GM23338 (cell line): ENCODE data around the gene AHCYL1.

Experiments
- JUNB ChIP-seq: IDR thresholded peaks from one replicate; pipeline ENCODE4 v1.6.1; 2016; ENCODE audit warnings: antibody characterized with exemption; ENCODE audit not compliant: unreplicated experiment
- TF ChIP-seq, protein P1 (sequence below), 2 experiments: fragments of 200-600 bp in 1 of 2; sonication (generic) in 1 of 2; conservative IDR thresholded peaks; 2 replicates each; pipeline versions ENCODE4 v1.5.1 to v1.6.1; 2016 to 2017; ENCODE audit warnings: antibody characterized with exemption in 2 of 2, low read depth in 2 of 2, mild to moderate bottlenecking in 2 of 2, moderate library complexity in 1 of 2

DNA sequence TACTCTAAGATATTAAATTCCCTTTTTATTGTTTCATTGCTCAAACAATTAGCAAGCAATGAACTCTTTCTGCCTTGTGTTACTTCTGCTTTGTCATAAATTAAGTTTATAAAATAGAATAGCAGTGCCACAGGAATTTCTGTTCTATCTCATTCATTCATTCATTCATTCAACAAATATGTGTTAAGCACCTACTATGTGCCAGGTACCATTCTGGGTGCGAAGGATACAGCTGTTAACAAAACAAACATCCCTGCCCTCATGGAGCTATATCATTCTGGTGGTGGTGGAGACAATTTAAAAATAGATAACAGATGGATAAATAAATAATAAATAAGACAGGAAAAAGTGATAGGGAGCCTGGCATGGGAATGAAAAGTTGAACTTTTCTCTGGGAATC lies 34.5 kb upstream of the AHCYL1 start:
- TF ChIP-seq, protein P1, sequence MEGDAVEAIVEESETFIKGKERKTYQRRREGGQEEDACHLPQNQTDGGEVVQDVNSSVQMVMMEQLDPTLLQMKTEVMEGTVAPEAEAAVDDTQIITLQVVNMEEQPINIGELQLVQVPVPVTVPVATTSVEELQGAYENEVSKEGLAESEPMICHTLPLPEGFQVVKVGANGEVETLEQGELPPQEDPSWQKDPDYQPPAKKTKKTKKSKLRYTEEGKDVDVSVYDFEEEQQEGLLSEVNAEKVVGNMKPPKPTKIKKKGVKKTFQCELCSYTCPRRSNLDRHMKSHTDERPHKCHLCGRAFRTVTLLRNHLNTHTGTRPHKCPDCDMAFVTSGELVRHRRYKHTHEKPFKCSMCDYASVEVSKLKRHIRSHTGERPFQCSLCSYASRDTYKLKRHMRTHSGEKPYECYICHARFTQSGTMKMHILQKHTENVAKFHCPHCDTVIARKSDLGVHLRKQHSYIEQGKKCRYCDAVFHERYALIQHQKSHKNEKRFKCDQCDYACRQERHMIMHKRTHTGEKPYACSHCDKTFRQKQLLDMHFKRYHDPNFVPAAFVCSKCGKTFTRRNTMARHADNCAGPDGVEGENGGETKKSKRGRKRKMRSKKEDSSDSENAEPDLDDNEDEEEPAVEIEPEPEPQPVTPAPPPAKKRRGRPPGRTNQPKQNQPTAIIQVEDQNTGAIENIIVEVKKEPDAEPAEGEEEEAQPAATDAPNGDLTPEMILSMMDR (conservative IDR thresholded peaks at IDR 0.05; ENCODE audit: low read depth in 2 of 2): no peak
- TF ChIP-seq JUNB: no peak
